ENCODE measurements around the gene ADIG.

Gene ADIG

GRCh38 chr20:38581013-38581412 is at the start of gene ADIG:
ADIG (plus strand) TSS chr20:38581197; CDS start chr20:38581251, 54 bp downstream.
- no peak for DNase-seq

- DNase-seq, result no peak
These were observed 46.2 kb upstream of the ADIG start for GRCh38 chr20:38534756-38535155.

DNA sequence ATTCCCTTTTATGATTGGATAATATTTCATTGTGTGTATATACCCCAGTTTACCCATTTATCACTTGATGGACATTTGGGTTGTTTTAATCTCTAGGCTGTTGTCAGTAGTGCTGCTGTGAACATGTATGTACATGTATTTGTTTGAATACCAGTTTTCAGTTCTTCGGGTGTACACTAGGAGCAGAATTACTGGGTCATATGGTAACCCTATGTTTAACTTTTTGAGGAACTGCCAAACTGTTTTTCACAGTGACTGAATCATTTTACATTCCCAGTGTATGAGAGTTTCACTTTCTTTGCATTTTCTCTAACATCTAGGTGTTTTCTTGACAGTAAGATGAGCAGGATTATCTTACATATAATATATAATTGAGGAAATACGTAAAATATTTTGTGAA is 44.7 kb upstream of the ADIG start:
- no peak for DNase-seq

- DNase-seq, result no peak
These were observed 43.8 kb upstream of the ADIG start for GRCh38 chr20:38537176-38537575.

- DNase-seq, result no peak
These were observed 42.2 kb upstream of the ADIG start for GRCh38 chr20:38538789-38539188.

GRCh38 chr20:38543014-38543906 is 37.7 kb upstream of the ADIG start:
- DNase-seq, result no peak

DNA sequence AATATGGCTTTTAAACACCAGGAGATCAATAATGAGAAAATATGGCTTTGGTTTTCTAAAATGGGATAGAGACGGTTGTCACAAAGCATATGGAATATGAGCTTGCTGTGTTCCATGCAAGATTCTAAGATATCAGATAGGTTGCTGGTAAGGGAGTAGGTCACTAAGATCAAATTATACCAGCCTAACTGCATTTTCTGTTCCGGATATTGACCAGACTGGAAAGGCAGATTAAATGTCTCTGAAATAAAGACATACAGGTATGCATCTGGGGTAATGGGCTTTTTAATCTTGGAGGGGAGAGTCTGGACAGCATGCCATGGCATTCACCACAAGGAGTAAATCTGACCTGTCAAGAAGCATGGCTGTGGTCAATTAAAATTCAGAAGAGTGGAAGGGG is 35.2 kb upstream of the ADIG start:
- DNase-seq, result no peak

- no peak for DNase-seq
These were observed 33.5 kb upstream of the ADIG start for GRCh38 chr20:38547288-38548085.

DNA sequence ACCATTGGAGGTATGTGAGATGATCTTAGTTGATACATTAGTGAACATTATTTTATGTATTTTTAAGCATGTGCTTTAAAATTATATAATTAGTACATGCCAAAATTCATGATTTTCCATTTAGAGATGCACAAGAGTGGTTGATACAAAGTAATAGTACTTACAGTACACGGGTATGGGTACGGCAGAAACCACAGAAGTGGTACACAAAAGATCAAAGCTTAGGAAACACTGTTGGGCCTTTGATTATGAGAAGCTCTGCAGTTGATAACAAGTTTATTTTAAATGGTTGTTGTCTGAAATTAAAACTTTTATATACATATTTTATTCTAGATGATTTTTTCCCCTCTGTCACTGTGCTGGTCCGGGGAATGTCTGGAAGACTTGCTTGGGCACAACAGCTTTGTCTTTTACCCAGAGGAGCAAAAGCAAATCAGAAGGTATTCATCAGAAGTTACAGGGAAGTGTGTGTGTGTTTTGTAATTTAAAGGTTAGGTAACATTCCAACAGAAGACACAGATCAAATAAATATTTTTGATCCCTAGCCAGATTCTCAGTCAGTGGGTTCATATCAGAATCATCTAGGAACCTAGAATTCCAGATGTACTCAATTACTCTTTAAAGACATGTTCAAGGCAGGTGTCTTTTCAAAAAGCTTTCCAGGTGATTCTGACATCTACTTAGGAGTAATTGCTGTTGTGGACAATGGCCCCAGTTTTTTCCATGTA is 32.5 kb upstream of the ADIG start:
- DNase-seq, result no peak

DNA sequence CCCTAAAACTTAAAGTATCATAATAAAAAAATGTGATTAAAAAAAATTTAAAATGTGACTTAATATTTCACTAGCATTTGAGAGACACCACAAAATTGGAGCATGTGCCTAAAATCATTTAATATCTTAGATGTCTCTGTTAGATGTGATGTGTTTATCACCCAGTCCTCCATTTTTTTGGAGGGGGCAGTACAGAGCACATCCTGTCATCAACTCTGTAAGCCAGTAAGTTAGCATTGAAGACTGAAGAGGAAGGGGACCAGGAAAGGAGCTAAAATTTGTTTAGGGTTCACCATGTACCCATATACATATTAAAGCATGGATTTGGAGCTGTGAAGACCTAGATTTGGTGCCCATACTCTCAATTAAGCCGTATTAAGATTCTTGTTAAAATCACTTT is 30.7 kb upstream of the ADIG start:
- DNase-seq, result no peak

DNA sequence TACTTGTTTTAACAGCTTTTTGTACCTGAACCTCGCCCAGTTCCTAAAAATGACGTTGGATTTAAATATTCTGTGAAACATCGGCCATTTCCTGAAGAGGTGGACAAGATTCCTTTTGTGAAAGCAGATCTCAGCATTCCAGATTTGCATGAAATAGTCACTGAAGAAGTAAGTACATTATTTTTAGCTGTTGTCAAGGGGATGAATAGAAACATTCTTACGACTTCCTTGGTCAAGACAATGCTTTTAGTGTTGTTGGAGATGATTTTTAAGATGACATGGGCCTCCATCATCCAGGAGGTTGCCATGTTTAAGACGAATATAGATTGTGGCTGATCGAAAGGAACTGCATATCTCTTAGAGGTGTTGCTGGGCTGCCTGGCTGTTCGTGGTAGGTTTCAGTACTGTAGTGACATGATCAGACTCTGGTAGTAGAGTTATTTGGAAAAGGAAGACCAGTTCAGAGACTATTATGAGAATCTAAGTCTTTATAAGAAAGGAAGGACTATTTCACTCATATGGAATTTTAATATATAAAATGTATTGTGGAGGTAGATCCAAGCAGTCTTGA is 29.9 kb upstream of the ADIG start:
- peak; percentile 0 for DNase-seq

DNA sequence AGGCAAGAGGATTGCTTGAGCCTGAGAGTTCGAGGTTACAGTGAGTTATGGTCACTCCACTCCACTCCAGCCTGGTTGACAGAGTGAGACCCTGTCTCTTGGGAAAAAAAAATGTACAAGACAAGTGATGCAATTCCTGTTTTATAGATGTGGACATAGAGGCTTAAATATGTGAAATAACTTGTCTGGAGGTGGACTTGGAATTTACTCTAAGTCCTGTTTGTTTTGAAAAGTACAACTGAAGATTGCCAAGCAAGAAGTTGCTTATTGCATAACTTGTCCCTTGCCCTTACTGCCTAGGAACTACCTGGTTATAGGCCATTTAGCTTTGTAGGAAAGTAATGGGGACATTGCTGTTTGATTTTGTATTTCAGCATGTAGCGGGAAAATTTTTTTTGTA is 26.0 kb upstream of the ADIG start:
- DNase-seq, result no peak

GRCh38 chr20:38555395-38555794 is 25.6 kb upstream of the ADIG start:
- no peak for DNase-seq

GRCh38 chr20:38557174-38557573 is 23.8 kb upstream of the ADIG start:
- DNase-seq, result no peak

DNA sequence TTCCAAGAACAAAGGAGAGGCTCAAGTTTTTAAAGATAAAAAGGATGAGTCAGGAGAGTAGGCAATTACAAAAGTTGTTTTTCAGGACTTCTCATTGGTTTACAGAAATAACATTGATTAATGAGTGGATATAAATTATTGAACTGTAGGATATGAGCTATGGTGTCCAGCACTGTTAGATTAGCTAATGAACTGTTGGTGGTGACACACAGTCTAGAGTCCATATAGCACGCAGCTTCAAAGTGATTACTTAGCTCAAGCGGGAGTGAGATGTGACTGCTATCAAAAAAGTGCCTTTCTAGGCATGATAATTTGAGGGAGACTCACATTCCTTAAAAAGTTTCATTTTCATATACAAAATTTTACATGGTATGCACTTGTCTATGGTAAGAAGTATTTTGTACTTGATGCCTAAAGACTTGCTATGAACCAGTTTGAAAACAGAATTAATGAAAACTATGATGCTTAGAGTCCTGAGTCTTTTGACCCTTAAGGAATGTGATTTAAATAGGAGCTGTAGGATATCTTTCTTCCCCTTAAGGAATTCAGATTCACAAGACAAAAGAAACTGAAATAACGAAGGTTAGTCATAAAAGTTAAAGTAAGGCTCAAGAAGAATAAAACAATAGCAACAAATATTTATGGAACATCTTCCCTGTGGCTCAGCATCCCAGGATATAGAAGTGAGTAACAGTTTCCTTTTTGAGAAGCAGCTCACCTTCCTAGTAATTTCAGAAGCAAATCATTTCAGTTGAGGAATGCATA is 22.2 kb upstream of the ADIG start:
- no peak for DNase-seq

DNA sequence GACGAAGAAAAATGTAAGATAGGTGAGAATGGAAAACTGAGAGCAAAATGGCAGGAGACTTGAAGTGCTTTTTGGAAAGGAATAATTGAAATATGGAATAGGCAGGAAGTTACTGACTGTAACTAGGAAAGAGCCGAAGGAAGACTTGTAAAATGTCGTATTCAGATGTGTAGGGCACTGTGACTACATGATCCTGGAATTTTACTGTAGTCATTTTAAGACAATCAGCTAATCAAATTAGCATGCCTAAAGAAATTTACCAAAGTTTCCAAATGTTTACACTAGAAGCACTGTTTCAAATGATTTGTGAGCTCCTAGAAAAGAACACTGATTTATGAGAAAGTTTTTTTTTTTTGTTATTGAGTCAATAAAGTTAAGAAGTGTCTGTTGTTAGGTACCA is 21.2 kb upstream of the ADIG start:
- DNase-seq, result no peak

DNA sequence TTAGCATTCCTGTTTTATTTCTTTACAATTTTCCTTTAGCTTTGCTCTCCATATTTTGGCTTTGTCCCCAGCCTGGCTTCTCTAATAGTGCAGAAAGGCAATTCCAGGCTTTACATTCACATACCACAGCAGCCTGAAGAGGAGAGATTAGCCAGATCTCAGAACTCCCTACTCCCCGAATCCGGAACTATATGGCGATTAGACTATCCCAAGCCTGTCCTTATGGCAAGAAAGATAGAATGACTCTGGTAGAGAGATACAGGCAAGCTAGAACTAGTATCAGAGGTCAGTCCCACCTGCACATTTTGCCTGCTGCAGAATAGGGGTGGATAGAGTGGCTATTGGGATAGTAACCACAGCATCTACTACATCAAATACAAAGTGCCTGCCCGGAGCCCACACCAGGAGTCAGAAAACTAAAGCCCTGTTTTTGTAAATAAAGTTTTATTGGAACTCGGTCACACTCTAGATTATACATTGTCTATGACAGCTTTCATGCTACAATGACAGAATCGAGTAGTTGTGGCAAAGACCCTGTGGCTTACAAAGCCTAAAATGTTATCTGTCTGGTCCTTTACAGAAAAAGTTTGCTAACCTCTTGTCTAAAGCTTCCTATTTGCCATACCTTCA is 17.1 kb upstream of the ADIG start:
- DNase-seq, result no peak

DNA sequence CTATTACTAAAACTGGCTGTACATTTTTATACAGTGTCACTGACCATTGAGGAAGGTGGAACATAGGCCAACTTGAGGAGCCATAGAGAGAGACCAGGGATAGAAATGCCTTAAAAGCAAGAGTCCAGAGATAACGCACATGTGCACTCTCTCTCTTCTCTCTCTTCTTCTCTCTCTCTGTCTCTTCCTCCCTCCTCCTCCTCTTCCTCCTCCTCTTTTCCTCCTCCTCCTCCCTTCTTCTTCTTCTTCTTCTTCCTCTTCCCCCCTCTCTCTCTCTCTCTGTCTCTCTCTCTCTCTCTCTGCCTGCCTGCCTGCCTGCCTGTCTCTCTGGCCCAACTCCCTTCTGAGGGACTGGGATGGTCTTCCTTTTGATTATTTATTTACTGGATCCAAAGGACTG is 16.3 kb upstream of the ADIG start:
- DNase-seq, result no peak

GRCh38 chr20:38566036-38566598 is 14.9 kb upstream of the ADIG start:
- DNase-seq, result no peak

- no peak for DNase-seq
These were observed 11.1 kb upstream of the ADIG start for GRCh38 chr20:38569747-38570525.

DNA sequence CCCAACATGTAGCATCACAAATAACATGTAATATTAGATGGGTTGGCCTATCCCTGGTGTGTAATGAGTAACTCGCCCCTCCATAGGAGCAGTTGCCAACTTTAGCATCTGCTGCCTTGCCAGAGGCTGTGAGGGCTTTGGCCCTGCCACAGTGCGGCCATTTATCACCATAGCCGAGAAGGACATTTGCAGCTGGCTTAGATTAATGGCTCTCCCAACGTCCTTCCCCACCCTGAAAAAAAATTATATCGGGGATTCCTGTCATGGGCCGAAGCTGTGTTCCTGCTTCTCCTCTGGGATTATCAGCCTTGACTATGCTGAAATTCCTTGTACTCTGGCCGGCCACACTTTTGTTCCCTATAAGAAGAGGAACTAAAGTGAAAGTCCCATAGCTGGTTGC is 7.6 kb upstream of the ADIG start:
- no peak for DNase-seq
